Adrenal gland (tissue), 5 donors: ENCODE measurements around the gene SEPTIN3.

Source experiments
- CTCF ChIP-seq, 6 experiments: fragments of 450-650 bp in 4 of 6; fragments of 200-600 bp in 2 of 6; sonication (generic) in 1 of 6; IDR thresholded peaks; 1 replicate in 5 of 6; 2 replicates in 1 of 6; pipeline versions ENCODE4 v1.5.1 to v1.8.0; 2016 to 2021; ENCODE audit warnings: antibody characterized with exemption in 6 of 6, mild to moderate bottlenecking in 2 of 6, moderate library complexity in 1 of 6
- POLR2A ChIP-seq, 2 donors: fragments of 450-650 bp; IDR thresholded peaks; one replicate each; pipeline ENCODE4 v1.6.1; 2017; ENCODE audit warnings: antibody characterized with exemption in 2 of 2, mild to moderate bottlenecking in 2 of 2, moderate library complexity in 1 of 2
- donor health status: DM: no; HTN: no; CAD: no.

- TF ChIP-seq POLR2A (IDR thresholded peaks at IDR 0.05): no peak
- TF ChIP-seq CTCF (IDR thresholded peaks at IDR 0.05): no peak
These were observed 44.1 kb downstream of the SEPTIN3 start for GRCh38 chr22:42013385-42013784.
